NCI-H2029 (cell line): Measurements from ENCODE around the gene NME5.
A peak's percentile ranks its signal among the peaks of the same experiment; 100 is the strongest.
"Not testable (repeated sequence)": the region's sequence is repeated elsewhere in the genome, so short reads cannot be mapped to it uniquely, and the experiment has no call there.

ENCODE experiments used
- DNase-seq: peaks from one replicate; lab custom pipeline; 2025; lab: John Stamatoyannopoulos, UW

Gene NME5

GRCh38 chr5:138138949-138139780 is at the start of gene NME5:
Gene NME5 (minus strand): TSS chr5:138139428. CDS start chr5:138138780, 648 bp downstream.
- peak; percentile 71 for DNase-seq

DNA sequence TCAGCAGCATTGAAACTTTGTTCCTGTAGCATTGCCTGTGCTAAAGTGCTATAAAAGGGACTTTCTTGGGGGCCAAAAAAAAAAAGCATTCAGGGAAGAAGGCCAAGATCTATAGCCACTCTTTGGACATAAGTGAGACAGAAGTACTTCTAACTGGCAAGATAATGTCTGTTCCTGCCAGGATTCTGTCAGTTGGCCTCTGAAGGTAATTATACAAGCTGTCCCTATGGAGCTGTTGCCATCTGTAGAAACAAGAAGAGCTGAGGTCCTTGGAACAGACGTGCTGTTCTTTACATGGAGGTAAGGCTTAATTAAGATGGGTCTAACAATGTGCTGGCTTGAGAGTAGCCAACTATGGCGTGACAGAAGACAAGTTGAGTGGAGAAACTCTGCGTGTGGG is 49.4 kb upstream of the NME5 start:
- no peak for DNase-seq

- DNase-seq = no peak
These were observed 46.8 kb upstream of the NME5 start for GRCh38 chr5:138186002-138186447.

DNA sequence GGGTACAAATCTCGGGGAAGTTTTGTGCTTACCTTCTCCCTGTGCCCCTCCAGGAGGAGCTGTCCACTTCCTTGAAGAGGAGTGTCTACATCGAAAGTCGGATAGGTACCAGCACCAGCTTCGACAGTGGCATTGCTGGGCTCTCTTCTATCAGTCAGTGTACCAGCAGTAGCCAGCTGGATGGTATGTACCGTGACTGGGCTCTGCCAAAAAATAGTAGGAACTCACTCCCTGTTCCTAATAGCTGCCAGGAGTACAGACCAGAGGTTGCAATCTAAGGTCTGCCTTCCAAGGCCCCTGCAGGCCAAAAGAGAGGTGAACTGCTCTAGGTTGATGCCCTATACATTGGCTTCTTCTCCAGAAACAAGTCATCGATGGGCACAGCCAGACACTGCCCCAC is 43.6 kb upstream of the NME5 start:
- no peak for DNase-seq

DNA sequence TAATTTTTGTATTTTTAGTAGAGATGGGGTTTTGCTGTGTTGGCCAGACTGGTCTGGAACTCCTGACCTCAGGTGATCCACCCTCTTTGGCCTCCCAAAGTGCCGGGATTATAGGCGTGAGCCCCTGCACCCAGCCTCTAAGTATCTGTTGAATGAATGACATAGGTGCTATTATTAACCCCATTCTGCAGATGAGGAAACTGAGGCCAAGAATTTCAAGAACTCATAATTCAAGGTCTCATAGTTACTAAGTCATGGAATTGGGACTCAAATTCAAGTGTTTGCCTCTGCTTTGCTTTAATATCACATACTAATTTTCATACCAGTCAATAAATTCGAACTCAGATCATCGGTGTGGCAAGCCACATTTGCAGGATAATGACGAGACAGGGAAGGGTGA is 41.6 kb upstream of the NME5 start:
- DNase-seq = no peak

GRCh38 chr5:138180183-138180782 is 41.1 kb upstream of the NME5 start:
- peak; percentile 56 for DNase-seq

- DNase-seq = no peak
These were observed 40.1 kb upstream of the NME5 start for GRCh38 chr5:138179277-138179857.

DNA sequence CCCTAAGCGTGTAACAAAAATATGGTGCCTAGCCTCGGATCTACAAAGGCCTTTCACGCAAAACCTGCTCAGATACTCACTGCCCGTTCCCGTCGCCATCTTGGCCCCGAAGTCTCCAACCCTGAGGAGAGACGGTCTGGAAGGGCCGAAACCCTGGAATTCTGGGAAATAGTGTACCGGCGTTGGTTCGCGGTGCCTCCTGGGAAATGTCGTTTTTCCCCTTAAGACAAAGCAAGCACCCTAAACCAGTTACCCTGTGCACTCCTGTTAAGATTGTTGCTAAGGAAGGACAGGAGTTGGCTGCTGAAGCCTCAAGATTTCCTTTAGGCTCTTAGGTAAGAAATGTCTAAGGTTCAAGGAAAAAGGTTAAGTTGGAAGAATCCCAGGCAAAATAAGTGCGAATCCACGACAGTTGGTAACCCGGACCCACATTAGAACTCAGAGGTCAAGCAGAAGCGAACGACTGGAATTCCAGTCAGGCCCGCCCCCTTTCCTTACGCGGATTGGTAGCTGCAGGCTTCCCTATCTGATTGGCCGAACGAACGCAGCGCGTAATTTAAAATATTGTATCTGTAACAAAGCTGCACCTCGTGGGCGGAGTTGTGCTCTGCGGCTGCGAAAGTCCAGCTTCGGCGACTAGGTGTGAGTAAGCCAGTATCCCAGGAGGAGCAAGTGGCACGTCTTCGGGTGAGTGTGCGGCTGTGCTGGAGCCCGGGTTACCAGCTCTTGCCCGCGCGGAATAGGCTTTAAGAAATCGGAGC is 39.5 kb upstream of the NME5 start, which contains the start of the genes BRD8 and KIF20A:
Gene BRD8 (minus strand): TSS at position 115 of the 761 bp plus-strand sequence. CDS start 16 bp downstream, at position 99.
Gene KIF20A (plus strand): TSS at position 597 of the 761 bp plus-strand sequence. CDS start 569 bp downstream, outside the sequence.
- DNase-seq = peak; percentile 96

GRCh38 chr5:138177941-138178515 is 38.8 kb upstream of the NME5 start:
- peak; percentile 14 for DNase-seq

GRCh38 chr5:138170299-138170698 is 31.1 kb upstream of the NME5 start:
- DNase-seq = no peak

GRCh38 chr5:138169124-138169523 is 29.9 kb upstream of the NME5 start:
- DNase-seq = no peak

GRCh38 chr5:138163721-138164120 is 24.5 kb upstream of the NME5 start:
- no peak for DNase-seq

DNA sequence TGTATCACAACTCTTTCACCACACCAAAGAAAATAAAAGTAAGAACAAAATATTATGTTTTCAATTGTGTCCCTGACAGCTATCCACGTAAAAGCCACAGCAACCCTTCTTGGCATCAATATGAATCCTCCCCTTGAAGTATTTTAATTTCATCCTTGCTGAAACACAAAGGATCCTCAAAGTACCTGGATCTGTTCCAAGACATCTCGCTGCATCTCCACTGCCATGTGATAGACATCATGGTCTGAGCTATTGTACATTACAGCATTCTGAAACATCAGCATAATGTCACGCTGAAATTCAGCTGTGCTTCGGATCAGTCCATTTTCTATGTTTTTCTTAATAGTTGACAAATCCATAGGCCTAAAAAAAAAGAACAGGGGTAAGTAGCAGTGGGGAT is 21.5 kb upstream of the NME5 start:
- DNase-seq = no peak

GRCh38 chr5:138159666-138160065 is 20.4 kb upstream of the NME5 start:
- no peak for DNase-seq

DNA sequence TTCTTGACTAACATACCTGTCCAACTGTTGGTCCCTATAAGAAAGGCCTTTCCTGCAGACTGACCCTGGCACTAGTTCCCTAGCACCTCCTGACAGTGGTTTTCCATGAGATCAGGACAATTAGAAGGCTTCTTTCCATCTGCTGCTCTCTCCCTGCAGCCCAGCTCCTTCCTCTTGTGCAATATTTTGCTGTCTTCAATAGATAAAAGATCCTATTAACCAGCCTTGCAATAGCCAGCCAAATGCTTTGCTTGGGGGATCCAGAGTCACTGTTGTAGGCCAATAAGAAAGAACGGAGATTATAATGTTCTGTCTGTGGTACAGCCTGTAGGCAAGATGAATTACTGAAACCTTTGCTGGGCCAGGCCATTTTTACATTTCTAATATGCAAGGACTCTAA is 18.4 kb upstream of the NME5 start:
- DNase-seq = no peak

- DNase-seq = not testable (repeated sequence)
These were observed 16.7 kb upstream of the NME5 start for GRCh38 chr5:138155977-138156376.

DNA sequence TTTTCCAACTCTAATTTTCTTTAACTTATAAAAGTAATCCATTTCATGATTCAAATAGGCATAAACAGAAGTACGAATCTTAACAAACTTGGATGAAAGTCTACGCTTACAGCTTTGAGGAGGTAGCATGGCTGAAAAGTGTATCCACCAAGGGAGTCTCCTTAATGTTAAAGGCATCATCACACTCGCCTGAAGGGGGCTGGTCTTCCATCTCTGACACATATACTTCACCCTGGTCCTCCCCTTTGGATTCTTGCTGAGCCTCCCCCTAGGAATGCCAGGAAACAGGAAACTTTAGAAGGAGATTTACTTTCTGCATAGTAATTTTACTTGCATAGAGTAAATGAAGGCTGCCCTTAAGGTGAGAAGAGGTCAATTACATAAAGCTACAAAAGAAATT is 10.3 kb upstream of the NME5 start:
- no peak for DNase-seq

- DNase-seq = no peak
These were observed 9.6 kb upstream of the NME5 start for GRCh38 chr5:138148811-138149210.

- not testable (repeated sequence) for DNase-seq
These were observed 4.3 kb upstream of the NME5 start for GRCh38 chr5:138143578-138143977.

- no peak for DNase-seq
These were observed 2.5 kb upstream of the NME5 start for GRCh38 chr5:138141734-138142133.

DNA sequence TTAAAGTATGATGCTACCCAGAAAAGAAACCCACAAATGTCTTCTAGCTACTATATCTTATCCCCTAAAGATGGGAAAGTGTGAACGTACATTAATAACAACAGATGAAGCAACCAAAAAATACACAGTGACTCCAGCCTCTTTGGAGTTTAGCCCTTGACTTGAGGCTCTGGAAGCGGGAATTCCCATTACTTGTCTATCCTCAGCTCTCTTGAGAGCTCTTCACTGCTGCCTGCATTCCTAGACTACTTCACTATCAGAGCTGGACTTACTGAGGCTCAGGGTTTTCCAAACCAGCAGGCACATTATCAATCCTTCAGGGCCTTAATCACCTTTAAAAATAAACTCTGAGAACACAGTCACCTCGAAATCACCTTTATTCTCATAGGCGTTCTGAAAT is 1.0 kb upstream of the NME5 start:
- no peak for DNase-seq

DNA sequence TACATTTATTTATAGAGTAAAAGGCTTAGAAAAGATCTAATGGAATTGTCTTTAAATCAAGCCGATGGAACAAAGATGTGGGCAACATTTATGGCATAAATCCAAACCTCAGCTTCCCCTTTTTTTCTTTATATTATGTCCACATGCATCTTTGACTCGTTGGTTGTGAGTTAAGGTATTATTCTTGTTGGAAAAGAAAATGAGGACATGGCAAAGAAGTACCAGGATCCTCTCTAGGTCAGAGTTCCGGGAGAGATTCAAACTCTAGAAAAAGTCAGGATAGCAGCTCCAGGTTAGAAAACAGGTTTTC is 508 bp upstream of the NME5 start:
- DNase-seq = no peak
